OCI-LY7 (cell line): ENCODE results near the gene PRCD. TPM values are rescaled to one million over a fixed set of nuclear protein-coding genes. Genes with fewer than 3 reads are reported as not detected.

Experiments used
- BruUV-seq: library from RNA; stranded (reverse); fragments of 400-500 nt; replicated peaks from 2 replicates; lab custom pipeline; 2021; lab: Mats Ljungman, UMichigan
- CTCF ChIA-PET: fragments of 300-600 bp; sonication (Branson Sonifier 250); formaldehyde crosslinking; loops from one replicate; lab custom pipeline; 2022; ENCODE audit warnings: antibody characterized with exemption; ENCODE audit not compliant: unreplicated experiment; lab: Charles Lee
- POLR2A ChIA-PET: fragments of 300-600 bp; sonication (Branson Sonifier 250); formaldehyde crosslinking; loops from one replicate; lab custom pipeline; 2022; ENCODE audit warnings: antibody characterized with exemption; lab: Charles Lee
- DNase-seq: peaks from one replicate; pipeline ENCODE4 v3.0.0-alpha.2; 2015; ENCODE audit warnings: low spot score
- H2AFZ ChIP-seq: fragments of 200-600 bp; sonication (generic), shearing (Covaris generic); 2 replicates; pipeline ENCODE4 v1.6.1; 2014; ENCODE audit warnings: mild to moderate bottlenecking, antibody characterized with exemption, low read length, moderate library complexity
- H3K27ac ChIP-seq: fragments of 200-600 bp; sonication (generic); 2 replicates; pipeline ENCODE4 v1.5.1; 2014; ENCODE audit warnings: mixed run types, low read depth, mild to moderate bottlenecking, moderate library complexity, low read length, inconsistent platforms; ENCODE audit not compliant: poor library complexity, severe bottlenecking
- H3K36me3 ChIP-seq: fragments of 200-600 bp; sonication (generic); 2 replicates; pipeline ENCODE4 v1.6.1; 2014; ENCODE audit warnings: mild to moderate bottlenecking, antibody characterized with exemption, low read length, moderate library complexity, mixed read lengths; ENCODE audit not compliant: insufficient read depth
- H3K4me1 ChIP-seq: fragments of 200-600 bp; sonication (generic); 2 replicates; pipeline ENCODE4 v1.5.1; 2014; ENCODE audit warnings: mild to moderate bottlenecking, low read length; ENCODE audit not compliant: insufficient read depth, poor library complexity, severe bottlenecking
- H3K4me2 ChIP-seq: fragments of 200-600 bp; sonication (generic); 2 replicates; pipeline ENCODE4 v1.6.1; 2014; ENCODE audit warnings: mild to moderate bottlenecking, low read length
- H3K4me3 ChIP-seq: fragments of 200-600 bp; sonication (generic); 2 replicates; pipeline ENCODE4 v1.5.1; 2014; ENCODE audit warnings: mild to moderate bottlenecking, low read depth, low read length; ENCODE audit not compliant: poor library complexity, severe bottlenecking
- H3K79me2 ChIP-seq: fragments of 200-600 bp; sonication (generic); 2 replicates; pipeline ENCODE4 v1.6.1; 2016; ENCODE audit warnings: low read depth, mild to moderate bottlenecking, low read length, moderate library complexity, mixed read lengths; ENCODE audit not compliant: insufficient read depth
- H3K9me2 ChIP-seq: fragments of 200-600 bp; sonication (generic); 2 replicates; pipeline ENCODE4 v1.6.1; 2016; ENCODE audit warnings: mild to moderate bottlenecking, low read length, mixed read lengths; ENCODE audit not compliant: insufficient read depth
- H3K9me3 ChIP-seq: fragments of 200-600 bp; sonication (generic); 2 replicates; pipeline ENCODE4 v1.6.1; 2014; ENCODE audit warnings: mild to moderate bottlenecking, mixed run types, low read length, mixed read lengths
- H4K20me1 ChIP-seq: fragments of 200-600 bp; sonication (generic); 2 replicates; pipeline ENCODE4 v1.6.1; 2014; ENCODE audit warnings: mild to moderate bottlenecking, antibody characterized with exemption, low read length, moderate library complexity, mixed read lengths; ENCODE audit not compliant: insufficient read depth
- EZH2phosphoT487 ChIP-seq: fragments of 200-600 bp; sonication (generic); IDR thresholded peaks from 2 replicates; pipeline ENCODE4 v1.6.1; 2018; ENCODE audit warnings: low read depth, borderline replicate concordance, mild to moderate bottlenecking, mixed run types, antibody characterized with exemption, low read length, moderate library complexity, mixed read lengths
- intact Hi-C: fragments of 100-400 bp; cut with micrococcal nuclease; formaldehyde crosslinking; loops from one replicate; pipeline ENCODE4 v1.10.0; 2022; ENCODE audit not compliant: unreplicated experiment
- total RNA-seq, 2 experiments: library from RNA; depleted of rRNA in 1 of 2; stranded (reverse); fragments of >200 nt in 1 of 2; shearing (Covaris generic) in 1 of 2; gene quantifications; 2 replicates each; pipeline ENCODE4 v1.2.3, GENCODE V29; 2014 to 2022
- TF ChIP-seq, protein P1 (sequence below): fragments of 200-600 bp; sonication (generic); conservative IDR thresholded peaks from 2 replicates; pipeline ENCODE4 v1.5.1; 2014; ENCODE audit warnings: mild to moderate bottlenecking, antibody characterized with exemption, low read length, moderate library complexity, mixed read lengths

PRCD gene
- total RNA-seq, 2 experiments from 2014 or later: 5.7 to 15.9 TPM

DNA sequence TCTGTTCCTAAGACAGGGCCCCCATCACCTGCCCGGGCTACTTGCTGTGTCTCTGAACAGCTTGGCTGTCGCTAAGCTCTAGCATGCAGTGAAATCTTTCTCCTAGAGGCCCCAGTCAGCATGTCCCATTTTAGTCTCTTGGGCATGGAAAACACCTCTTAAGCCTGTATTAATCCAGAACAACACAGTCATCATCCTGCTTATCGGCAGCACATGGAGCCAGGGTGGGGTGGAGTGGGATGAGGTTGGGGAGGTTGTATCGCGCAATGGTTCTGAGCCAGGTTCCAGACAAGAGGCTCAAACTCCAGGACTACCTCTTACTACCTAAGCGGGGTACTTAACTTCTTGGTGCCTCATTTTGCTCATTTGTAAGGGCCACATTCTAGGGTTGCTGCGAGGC is 38.0 kb downstream of the PRCD start:
- H4K20me1 ChIP-seq: no peaks in the 10 kb centered on the region
- TF ChIP-seq EZH2phosphoT487: no peak
- TF ChIP-seq, protein P1, sequence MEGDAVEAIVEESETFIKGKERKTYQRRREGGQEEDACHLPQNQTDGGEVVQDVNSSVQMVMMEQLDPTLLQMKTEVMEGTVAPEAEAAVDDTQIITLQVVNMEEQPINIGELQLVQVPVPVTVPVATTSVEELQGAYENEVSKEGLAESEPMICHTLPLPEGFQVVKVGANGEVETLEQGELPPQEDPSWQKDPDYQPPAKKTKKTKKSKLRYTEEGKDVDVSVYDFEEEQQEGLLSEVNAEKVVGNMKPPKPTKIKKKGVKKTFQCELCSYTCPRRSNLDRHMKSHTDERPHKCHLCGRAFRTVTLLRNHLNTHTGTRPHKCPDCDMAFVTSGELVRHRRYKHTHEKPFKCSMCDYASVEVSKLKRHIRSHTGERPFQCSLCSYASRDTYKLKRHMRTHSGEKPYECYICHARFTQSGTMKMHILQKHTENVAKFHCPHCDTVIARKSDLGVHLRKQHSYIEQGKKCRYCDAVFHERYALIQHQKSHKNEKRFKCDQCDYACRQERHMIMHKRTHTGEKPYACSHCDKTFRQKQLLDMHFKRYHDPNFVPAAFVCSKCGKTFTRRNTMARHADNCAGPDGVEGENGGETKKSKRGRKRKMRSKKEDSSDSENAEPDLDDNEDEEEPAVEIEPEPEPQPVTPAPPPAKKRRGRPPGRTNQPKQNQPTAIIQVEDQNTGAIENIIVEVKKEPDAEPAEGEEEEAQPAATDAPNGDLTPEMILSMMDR: no peak
- H3K4me2 ChIP-seq: no peak overlapping the region
- no peaks in the 10 kb centered on the region for H3K4me1 ChIP-seq
- H3K4me3 ChIP-seq: no peak overlapping the region
- POLR2A ChIA-PET: interaction anchor here (1.0 kb wide), 1 partner anchor 11 kb away, joined by 3 read pairs; no protein-coding TSS in a partner anchor
- intact Hi-C loops: no loop called here
- no peaks in the 10 kb centered on the region for H3K36me3 ChIP-seq
- no TSS peak for BruUV-seq
- H2AFZ ChIP-seq: no peak overlapping the region
- no peaks in the 10 kb centered on the region for H3K9me2 ChIP-seq
- H3K79me2 ChIP-seq: no peaks in the 10 kb centered on the region
- CTCF ChIA-PET: no interaction called here
- no peak for DNase-seq
- H3K27ac ChIP-seq: no peak overlapping the region
- H3K9me3 ChIP-seq: no peaks in the 10 kb centered on the region

DNA sequence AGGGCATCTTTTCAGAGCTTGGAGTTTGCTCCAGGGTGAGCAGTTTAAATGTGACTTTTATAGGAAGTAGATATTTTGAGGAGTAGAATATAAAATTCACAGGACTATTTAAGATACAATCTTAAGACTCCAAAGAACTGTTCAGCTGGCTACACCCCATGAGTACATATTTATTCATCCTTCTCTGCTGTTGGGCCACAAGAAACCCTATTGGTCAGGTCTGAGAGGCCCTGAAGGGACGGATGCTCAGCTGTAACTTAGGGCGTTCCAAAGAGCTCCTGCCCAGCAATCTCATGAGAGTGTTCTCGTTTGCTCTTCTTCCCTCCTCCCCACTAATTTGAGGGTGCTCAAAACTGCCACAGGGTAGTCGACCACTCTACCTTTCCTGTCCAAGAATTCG is 38.5 kb downstream of the PRCD start:
- H3K79me2 ChIP-seq: no peaks in the 10 kb centered on the region
- no peaks in the 10 kb centered on the region for H4K20me1 ChIP-seq
- no peak for DNase-seq
- no peaks in the 10 kb centered on the region for H3K9me2 ChIP-seq
- ChIA-PET POLR2A (interaction anchor here (0.6 to 1.0 kb wide), 3 partner anchors 12 to 1841 kb away, joined by 3 to 4 read pairs (median 3); partner anchors contain the start of gene RAB37), CTCF (no interaction called here)
- no peaks in the 10 kb centered on the region for H3K9me3 ChIP-seq
- BruUV-seq: no TSS peak
- H3K36me3 ChIP-seq: no peaks in the 10 kb centered on the region
- H3K4me2 ChIP-seq: no peak overlapping the region
- H3K4me3 ChIP-seq: no peak overlapping the region
- H3K27ac ChIP-seq: no peak overlapping the region
- intact Hi-C loops: no loop called here
- no peaks in the 10 kb centered on the region for H3K4me1 ChIP-seq
- no peak overlapping the region for H2AFZ ChIP-seq
- TF ChIP-seq, protein P1: no peak
- TF ChIP-seq EZH2phosphoT487: no peak

DNA sequence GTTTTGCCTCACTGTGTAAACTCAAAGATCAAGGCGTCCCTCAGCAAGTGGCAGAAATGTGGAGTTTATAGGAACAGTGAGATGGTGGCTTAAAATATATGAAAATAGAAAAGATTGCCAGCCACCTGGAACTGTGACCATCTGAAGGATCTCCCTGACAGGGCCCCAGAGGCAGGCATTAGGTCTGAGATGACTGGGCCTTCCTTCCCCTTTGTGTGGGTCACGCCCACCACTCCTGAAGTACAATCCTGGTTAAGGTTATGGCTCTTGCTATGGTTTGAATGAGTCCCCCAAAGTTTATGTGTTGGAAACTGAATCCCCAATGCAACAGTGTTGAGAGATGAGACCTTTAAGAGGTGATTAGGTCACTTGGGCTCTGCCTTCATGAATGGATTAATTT is 39.4 kb downstream of the PRCD start:
- intact Hi-C loops: no loop called here
- ChIA-PET POLR2A (no interaction called here), CTCF (no interaction called here)
- Histone ChIP-seq H4K20me1 (no peaks in the 10 kb centered on the region), H3K36me3 (no peaks in the 10 kb centered on the region), H3K9me2 (no peaks in the 10 kb centered on the region), H3K4me2 (no peak overlapping the region), H3K4me3 (no peak overlapping the region), H3K9me3 (no peaks in the 10 kb centered on the region), H3K79me2 (no peaks in the 10 kb centered on the region), H3K4me1 (no peaks in the 10 kb centered on the region), H3K27ac (no peak overlapping the region), H2AFZ (no peak overlapping the region)
- TF ChIP-seq, protein P1: no peak
- no peak for TF ChIP-seq EZH2phosphoT487
- no peak for DNase-seq
- BruUV-seq: no TSS peak
